ENCODE data around the gene CHKA.

The CHKA gene

GRCh38 chr11:68048681-68049508 is 72.3 kb downstream of the CHKA start:
- no peak for DNase-seq

- peak in 3 of 56 donors; percentile 20 to 35 (median 33) for DNase-seq
Observed at GRCh38 chr11:68047437-68048290, 73.5 kb downstream of the CHKA start.

GRCh38 chr11:68044898-68045351 is 76.3 kb downstream of the CHKA start:
- DNase-seq, result no peak

- no peak for DNase-seq
Observed at GRCh38 chr11:68044145-68044813, 76.9 kb downstream of the CHKA start.

GRCh38 chr11:68043349-68044144 is 77.6 kb downstream of the CHKA start:
- no peak for DNase-seq

GRCh38 chr11:68043029-68043348 is 78.2 kb downstream of the CHKA start:
- no peak for DNase-seq

- no peak for DNase-seq
Observed at GRCh38 chr11:68042219-68043028, 78.8 kb downstream of the CHKA start.

GRCh38 chr11:68041617-68042218 is 79.5 kb downstream of the CHKA start:
- no peak for DNase-seq

GRCh38 chr11:68040957-68041591 is 80.1 kb downstream of the CHKA start:
- no peak for DNase-seq

- peak in 1 of 56 donors; percentile 17 for DNase-seq
Observed at GRCh38 chr11:68040101-68040956, 80.9 kb downstream of the CHKA start.

- DNase-seq, result no peak
Observed at GRCh38 chr11:68039526-68040086, 81.6 kb downstream of the CHKA start.

- DNase-seq, result peak in 22 of 56 donors; percentile 10 to 73 (median 34)
Observed at GRCh38 chr11:68038718-68039525, 82.3 kb downstream of the CHKA start, which contains the start of gene TCIRG1. Gene TCIRG1, plus strand, starts transcription at chr11:68039025. Its CDS starts 2,247 bp downstream, at chr11:68041272.

GRCh38 chr11:68038226-68038717 is 82.9 kb downstream of the CHKA start:
- DNase-seq, result no peak

GRCh38 chr11:68037411-68038225 is 83.6 kb downstream of the CHKA start:
- DNase-seq, result peak in 4 of 56 donors; percentile 19 to 43 (median 31)

GRCh38 chr11:68036717-68037239 is 84.4 kb downstream of the CHKA start:
- peak in 6 of 56 donors; percentile 16 to 44 (median 28) for DNase-seq

Data from nucleus accumbens (tissue), 56 donors.